AG10803 (cell line): ENCODE measurements around the gene N4BP3.

Experiments
- DNase-seq: peaks from one replicate; pipeline ENCODE4 v3.0.0; 2010; ENCODE audit warnings: low read depth
- H3K4me3 ChIP-seq: 2 replicates; pipeline ENCODE4 v1.5.1; 2011; ENCODE audit warnings: mild to moderate bottlenecking, low read length, control low read depth
- TF ChIP-seq, protein P1 (sequence below): conservative IDR thresholded peaks from 2 replicates; pipeline ENCODE4 v1.5.1; 2011; ENCODE audit warnings: mild to moderate bottlenecking, low read length, control low read depth, inconsistent platforms

The N4BP3 gene

DNA sequence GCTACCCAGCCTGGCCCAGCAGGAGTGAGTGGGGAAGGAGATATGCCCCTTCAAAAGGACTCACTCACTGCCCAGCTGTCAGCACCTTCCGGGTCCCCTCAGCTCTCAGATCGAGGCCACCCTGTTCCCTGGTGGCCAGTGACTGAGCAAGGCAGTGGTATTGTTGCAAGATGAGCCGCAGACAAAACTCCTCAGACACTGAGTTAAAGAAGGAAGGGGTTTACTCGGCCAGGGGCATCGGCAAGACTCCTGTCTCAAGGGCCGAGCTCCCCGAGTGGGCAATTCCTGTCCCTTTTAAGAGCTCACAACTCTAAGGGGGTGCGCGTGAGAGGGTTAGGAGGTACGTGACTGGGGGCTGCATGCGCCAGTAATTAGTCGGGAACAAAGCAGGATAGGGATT lies 9.7 kb upstream of the N4BP3 start:
- DNase-seq: no peak
- TF ChIP-seq, protein P1, sequence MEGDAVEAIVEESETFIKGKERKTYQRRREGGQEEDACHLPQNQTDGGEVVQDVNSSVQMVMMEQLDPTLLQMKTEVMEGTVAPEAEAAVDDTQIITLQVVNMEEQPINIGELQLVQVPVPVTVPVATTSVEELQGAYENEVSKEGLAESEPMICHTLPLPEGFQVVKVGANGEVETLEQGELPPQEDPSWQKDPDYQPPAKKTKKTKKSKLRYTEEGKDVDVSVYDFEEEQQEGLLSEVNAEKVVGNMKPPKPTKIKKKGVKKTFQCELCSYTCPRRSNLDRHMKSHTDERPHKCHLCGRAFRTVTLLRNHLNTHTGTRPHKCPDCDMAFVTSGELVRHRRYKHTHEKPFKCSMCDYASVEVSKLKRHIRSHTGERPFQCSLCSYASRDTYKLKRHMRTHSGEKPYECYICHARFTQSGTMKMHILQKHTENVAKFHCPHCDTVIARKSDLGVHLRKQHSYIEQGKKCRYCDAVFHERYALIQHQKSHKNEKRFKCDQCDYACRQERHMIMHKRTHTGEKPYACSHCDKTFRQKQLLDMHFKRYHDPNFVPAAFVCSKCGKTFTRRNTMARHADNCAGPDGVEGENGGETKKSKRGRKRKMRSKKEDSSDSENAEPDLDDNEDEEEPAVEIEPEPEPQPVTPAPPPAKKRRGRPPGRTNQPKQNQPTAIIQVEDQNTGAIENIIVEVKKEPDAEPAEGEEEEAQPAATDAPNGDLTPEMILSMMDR: no peak
- no peak overlapping the region for H3K4me3 ChIP-seq

DNA sequence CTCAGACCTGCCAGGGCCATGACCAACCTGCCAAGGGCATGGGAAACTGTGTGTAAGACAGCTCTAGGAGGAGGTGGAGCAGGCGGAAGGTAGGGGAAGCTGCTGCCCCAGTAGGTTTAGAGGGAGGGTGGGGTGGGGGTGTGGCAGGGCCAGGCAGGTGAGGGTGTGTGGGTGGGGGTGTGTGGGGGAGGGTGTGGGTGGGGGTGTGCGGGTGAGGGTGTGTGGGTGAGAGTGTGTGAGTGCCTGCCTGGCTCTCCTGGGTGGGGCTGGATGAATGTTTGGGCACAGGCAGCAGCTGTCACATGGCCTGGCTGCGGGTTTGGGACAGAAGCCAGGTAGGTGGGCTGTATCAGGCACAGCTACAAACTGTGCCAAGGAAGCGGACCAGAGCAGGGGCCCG lies 8.8 kb upstream of the N4BP3 start:
- H3K4me3 ChIP-seq: no peak overlapping the region
- TF ChIP-seq, protein P1: no peak
- DNase-seq: no peak

DNA sequence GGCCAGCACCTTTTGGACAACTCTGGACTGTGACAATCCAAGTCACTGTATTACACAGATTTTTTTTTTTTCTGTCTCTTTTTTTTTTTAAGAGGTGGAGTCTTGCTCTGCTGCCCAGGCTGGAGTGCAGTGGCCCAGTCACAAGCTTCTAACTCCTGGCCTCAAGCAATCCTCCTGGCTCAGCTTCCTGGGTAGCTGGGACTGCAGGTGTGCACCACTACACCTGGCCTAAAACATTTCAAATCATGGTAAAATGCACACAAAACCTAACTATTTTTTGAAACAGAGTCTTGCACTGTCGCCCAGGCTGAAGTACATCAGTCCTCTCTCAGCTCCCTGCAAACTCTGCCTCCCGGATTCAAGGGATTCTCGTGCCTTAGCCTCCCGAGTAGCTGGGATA lies 7.2 kb upstream of the N4BP3 start:
- DNase-seq: no peak
- TF ChIP-seq, protein P1: no peak
- no peak overlapping the region for H3K4me3 ChIP-seq

DNA sequence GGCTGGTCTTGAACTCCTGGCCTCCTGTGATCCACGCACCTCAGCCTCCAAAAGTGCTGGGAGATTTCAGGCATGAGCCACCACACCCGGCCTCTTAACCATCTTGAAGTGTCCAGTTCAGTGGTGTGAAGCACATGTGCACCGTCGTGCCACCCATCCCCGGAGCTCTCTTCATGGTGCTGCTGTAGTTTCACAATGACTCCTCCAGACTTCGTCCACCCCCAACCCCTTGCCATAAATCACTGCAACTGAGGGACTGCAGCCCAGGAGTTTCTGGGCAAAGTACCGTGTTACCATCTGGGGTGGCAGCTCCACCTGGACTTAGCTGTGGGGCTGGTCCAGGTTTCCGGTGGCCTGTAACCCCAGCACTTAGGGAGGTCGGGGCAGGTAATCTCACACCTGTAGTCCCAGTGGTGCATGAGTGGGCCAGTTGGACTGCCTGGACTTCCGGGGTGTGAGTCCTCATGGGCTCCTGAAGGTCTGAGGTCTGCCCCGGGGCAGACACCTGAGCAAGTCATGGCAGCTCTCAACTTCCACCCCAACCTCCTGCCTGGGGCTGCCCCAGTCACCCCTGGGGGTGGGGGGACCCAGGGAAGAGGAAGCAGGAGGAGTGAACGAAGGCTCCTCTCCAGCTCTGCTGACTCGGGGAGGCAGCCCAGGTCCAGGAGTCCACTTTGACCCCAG lies 6.6 kb upstream of the N4BP3 start:
- H3K4me3 ChIP-seq: no peak overlapping the region
- no peak for DNase-seq
- TF ChIP-seq, protein P1: no peak

DNA sequence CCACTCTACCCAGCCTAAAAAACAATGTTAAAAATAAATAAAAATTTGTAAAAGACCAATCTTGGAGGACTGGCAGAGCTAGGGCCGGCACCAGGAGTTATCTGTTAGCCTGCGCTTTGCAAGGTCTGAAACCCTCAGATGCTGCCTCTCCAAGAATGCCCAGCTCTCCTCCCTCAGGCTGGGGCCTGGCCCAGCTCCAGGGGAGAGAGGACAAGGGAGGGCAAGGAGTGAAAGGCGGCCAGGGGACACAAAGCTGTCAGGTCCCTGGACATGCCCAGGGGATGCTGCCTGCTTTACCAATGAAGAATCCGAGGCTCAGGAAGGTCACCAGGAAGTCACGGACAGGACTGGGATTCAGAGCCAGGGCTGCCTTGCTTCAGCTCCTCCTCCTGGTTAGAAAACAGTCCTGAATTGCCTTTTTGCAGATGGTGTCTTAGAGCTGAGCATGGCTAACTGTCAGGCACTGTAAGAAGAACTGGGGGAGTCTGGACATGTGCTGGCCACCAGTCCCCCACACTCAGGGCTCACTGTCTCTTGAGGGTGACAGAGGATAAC lies 5.5 kb upstream of the N4BP3 start:
- DNase-seq: no peak
- no peak overlapping the region for H3K4me3 ChIP-seq
- TF ChIP-seq, protein P1: no peak

DNA sequence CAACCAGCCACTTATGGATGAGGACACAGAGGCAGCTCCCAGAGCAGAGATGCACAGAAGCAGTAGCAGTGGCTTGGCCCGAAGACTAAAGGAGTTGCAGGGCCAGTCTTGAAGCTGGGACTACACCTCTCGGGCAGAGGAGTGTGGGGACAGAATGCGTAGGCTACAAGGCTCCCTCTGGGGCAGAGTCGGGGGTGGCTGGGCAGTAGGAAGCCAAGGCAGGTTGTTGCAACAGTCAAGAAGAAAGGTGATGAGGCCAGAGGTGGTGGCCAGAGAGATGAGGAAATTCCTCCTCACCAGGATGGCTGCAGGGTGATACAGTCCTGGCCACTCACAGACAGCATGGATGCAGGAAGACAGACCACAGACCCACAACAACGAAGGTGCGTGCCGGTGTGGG lies 4.9 kb upstream of the N4BP3 start:
- no peak overlapping the region for H3K4me3 ChIP-seq
- TF ChIP-seq, protein P1: no peak
- no peak for DNase-seq

DNA sequence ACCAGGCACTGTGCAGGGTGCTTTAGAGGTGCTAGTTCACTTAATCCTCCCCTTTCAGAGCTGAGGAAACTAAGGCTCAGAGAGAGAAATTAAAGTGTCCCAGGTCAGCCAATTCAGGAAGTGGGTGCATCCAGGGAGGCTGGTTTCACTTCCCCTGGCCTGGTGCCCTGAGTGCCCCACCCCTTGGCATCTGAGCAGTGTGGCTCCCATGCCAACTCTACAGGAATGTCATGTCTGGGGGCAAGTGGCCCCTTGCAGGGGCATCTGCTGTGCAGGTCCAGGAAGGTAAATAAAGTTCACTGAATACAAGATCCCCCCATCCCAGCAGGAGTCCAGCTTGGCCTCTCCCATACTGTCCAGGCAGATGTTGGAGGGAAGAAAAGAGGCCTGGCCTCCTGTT lies 4.4 kb upstream of the N4BP3 start:
- DNase-seq: no peak
- TF ChIP-seq, protein P1: no peak
- H3K4me3 ChIP-seq: no peak overlapping the region
